ENCODE measurements around the gene HIBCH. TPM values are rescaled to one million over a fixed set of nuclear protein-coding genes. Genes with fewer than 3 reads are reported as not detected.
"Not testable (repeated sequence)": the region's sequence is repeated elsewhere in the genome, so short reads cannot be mapped to it uniquely, and the experiment has no call there.

Gene HIBCH
- total RNA-seq, 1 donor from 2014 or later, result 19.4 TPM

- not testable (repeated sequence) for DNase-seq (ENCODE audit: extremely low read depth, low read depth, low spot score)
These were observed 7.0 kb downstream of the HIBCH start for GRCh38 chr2:190312635-190313025.

GRCh38 chr2:190311893-190312634 lies 7.6 kb downstream of the HIBCH start:
- DNase-seq (ENCODE audit: extremely low read depth, low read depth, low spot score), result no peak

- no peak for DNase-seq (ENCODE audit: extremely low read depth, low read depth, low spot score)
These were observed 11.6 kb downstream of the HIBCH start for GRCh38 chr2:190308031-190308430.

GRCh38 chr2:190304404-190304803 lies 15.2 kb downstream of the HIBCH start:
- DNase-seq (ENCODE audit: extremely low read depth, low read depth, low spot score), result no peak

- no peak for DNase-seq (ENCODE audit: extremely low read depth, low read depth, low spot score)
These were observed 16.0 kb downstream of the HIBCH start for GRCh38 chr2:190303647-190304046.

GRCh38 chr2:190302052-190302451 lies 17.6 kb downstream of the HIBCH start:
- no peak for DNase-seq (ENCODE audit: extremely low read depth, low read depth, low spot score)

GRCh38 chr2:190301032-190301431 lies 18.6 kb downstream of the HIBCH start:
- DNase-seq (ENCODE audit: extremely low read depth, low read depth, low spot score), result no peak

- DNase-seq (ENCODE audit: extremely low read depth, low read depth, low spot score), result not testable (repeated sequence)
These were observed 21.7 kb downstream of the HIBCH start for GRCh38 chr2:190297880-190298279.

GRCh38 chr2:190283783-190284182 lies 35.8 kb downstream of the HIBCH start:
- no peak for DNase-seq (ENCODE audit: extremely low read depth, low read depth, low spot score)

GRCh38 chr2:190280565-190281350 lies 38.9 kb downstream of the HIBCH start:
- no peak for DNase-seq (ENCODE audit: extremely low read depth, low read depth, low spot score)

- DNase-seq (ENCODE audit: extremely low read depth, low read depth, low spot score), result not testable (repeated sequence)
These were observed 40.1 kb downstream of the HIBCH start for GRCh38 chr2:190279256-190280134.

- no peak for DNase-seq (ENCODE audit: extremely low read depth, low read depth, low spot score)
These were observed 42.2 kb downstream of the HIBCH start for GRCh38 chr2:190277234-190278112.

GRCh38 chr2:190272457-190272842 lies 47.2 kb downstream of the HIBCH start:
- DNase-seq (ENCODE audit: extremely low read depth, low read depth, low spot score), result no peak

- no peak for DNase-seq (ENCODE audit: extremely low read depth, low read depth, low spot score)
These were observed 47.7 kb downstream of the HIBCH start for GRCh38 chr2:190271783-190272456.

- no peak for DNase-seq (ENCODE audit: extremely low read depth, low read depth, low spot score)
These were observed 49.3 kb downstream of the HIBCH start for GRCh38 chr2:190270298-190270697.

- not testable (repeated sequence) for DNase-seq (ENCODE audit: extremely low read depth, low read depth, low spot score)
These were observed 49.9 kb downstream of the HIBCH start for GRCh38 chr2:190269699-190270098.

- DNase-seq (ENCODE audit: extremely low read depth, low read depth, low spot score), result no peak
These were observed 52.3 kb downstream of the HIBCH start for GRCh38 chr2:190267302-190267701.

- no peak for DNase-seq (ENCODE audit: extremely low read depth, low read depth, low spot score)
These were observed 53.3 kb downstream of the HIBCH start for GRCh38 chr2:190266314-190266713.

- no peak for DNase-seq (ENCODE audit: extremely low read depth, low read depth, low spot score)
These were observed 57.8 kb downstream of the HIBCH start for GRCh38 chr2:190261851-190262250.

- DNase-seq (ENCODE audit: extremely low read depth, low read depth, low spot score), result no peak
These were observed 63.5 kb downstream of the HIBCH start for GRCh38 chr2:190256087-190256486.

All from glomerular endothelial cell (primary cell).